SU-DHL-6 (cell line): ENCODE measurements around the gene ZSWIM8.

Source experiments
- H2AFZ ChIP-seq: fragments of 200-600 bp; sonication (generic); 2 replicates; pipeline ENCODE4 v1.6.1; 2014; ENCODE audit warnings: low read depth, mild to moderate bottlenecking, moderate library complexity, mixed read lengths, antibody characterized with exemption, low read length; ENCODE audit not compliant: severe bottlenecking
- H3F3A ChIP-seq: fragments of 200-600 bp; shearing (Covaris generic); 2 replicates; pipeline ENCODE4 v1.6.0; 2016; ENCODE audit warnings: antibody characterized with exemption, mild to moderate bottlenecking; ENCODE audit not compliant: insufficient read depth
- H3K27ac ChIP-seq: fragments of 200-600 bp; sonication (generic); 2 replicates; pipeline ENCODE4 v1.5.1; 2016; ENCODE audit warnings: low read depth, mild to moderate bottlenecking, low read length, moderate library complexity, mixed read lengths
- H3K27me3 ChIP-seq: fragments of 200-600 bp; sonication (generic), shearing (Covaris generic); 2 replicates; pipeline ENCODE4 v1.6.0; 2014; ENCODE audit warnings: mild to moderate bottlenecking, low read length
- H3K36me3 ChIP-seq: fragments of 200-600 bp; sonication (generic); 2 replicates; pipeline ENCODE4 v1.6.1; 2014; ENCODE audit warnings: mild to moderate bottlenecking, low read length, mixed read lengths
- H3K4me2 ChIP-seq: fragments of 300-600, 200-600 bp; shearing (Covaris generic), sonication (generic); 2 replicates; pipeline ENCODE4 v1.6.0; 2014; ENCODE audit warnings: low read length, low read depth, mild to moderate bottlenecking; ENCODE audit not compliant: poor library complexity, severe bottlenecking
- H3K4me3 ChIP-seq: fragments of 200-600 bp; sonication (generic); 2 replicates; pipeline ENCODE4 v1.5.1; 2014; ENCODE audit warnings: antibody characterized with exemption, low read length, mild to moderate bottlenecking, mixed read lengths; ENCODE audit not compliant: insufficient read depth, poor library complexity, severe bottlenecking
- H3K79me2 ChIP-seq: fragments of 200-600 bp; sonication (generic); 2 replicates; pipeline ENCODE4 v1.6.1; 2014; ENCODE audit warnings: mild to moderate bottlenecking, low read length, moderate library complexity; ENCODE audit not compliant: insufficient read depth
- H3K9ac ChIP-seq: fragments of 200-600 bp; sonication (generic); 2 replicates; pipeline ENCODE4 v1.7.0; 2014; ENCODE audit warnings: mild to moderate bottlenecking, low read length
- H3K9me2 ChIP-seq: fragments of 200-600 bp; sonication (generic); replicated peaks from 2 replicates; pipeline ENCODE4 v1.6.1; 2014; ENCODE audit warnings: low read length; ENCODE audit not compliant: insufficient read depth
- H3K9me3 ChIP-seq: fragments of 200-600 bp; sonication (generic); 2 replicates; pipeline ENCODE4 v1.6.1; 2014; ENCODE audit warnings: low read length, mixed read lengths; ENCODE audit not compliant: insufficient read depth
- H4K20me1 ChIP-seq: fragments of 200-600 bp; sonication (generic); 2 replicates; pipeline ENCODE4 v1.6.1; 2014; ENCODE audit warnings: low read depth, mild to moderate bottlenecking, antibody characterized with exemption, low read length, moderate library complexity, mixed read lengths
- EZH2phosphoT487 ChIP-seq: fragments of 200-600 bp; sonication (generic), shearing (Covaris generic); conservative IDR thresholded peaks from 2 replicates; pipeline ENCODE4 v1.6.1; 2018; ENCODE audit warnings: mild to moderate bottlenecking, antibody characterized with exemption, low read length, moderate library complexity, mixed read lengths
- TF ChIP-seq, protein P1 (sequence below): fragments of 200-600 bp; sonication (generic); IDR thresholded peaks from one replicate; pipeline ENCODE4 v1.5.1; 2017; ENCODE audit warnings: antibody characterized with exemption, mild to moderate bottlenecking, low read length, moderate library complexity; ENCODE audit not compliant: insufficient read depth, poor library complexity, severe bottlenecking

The ZSWIM8 gene

DNA sequence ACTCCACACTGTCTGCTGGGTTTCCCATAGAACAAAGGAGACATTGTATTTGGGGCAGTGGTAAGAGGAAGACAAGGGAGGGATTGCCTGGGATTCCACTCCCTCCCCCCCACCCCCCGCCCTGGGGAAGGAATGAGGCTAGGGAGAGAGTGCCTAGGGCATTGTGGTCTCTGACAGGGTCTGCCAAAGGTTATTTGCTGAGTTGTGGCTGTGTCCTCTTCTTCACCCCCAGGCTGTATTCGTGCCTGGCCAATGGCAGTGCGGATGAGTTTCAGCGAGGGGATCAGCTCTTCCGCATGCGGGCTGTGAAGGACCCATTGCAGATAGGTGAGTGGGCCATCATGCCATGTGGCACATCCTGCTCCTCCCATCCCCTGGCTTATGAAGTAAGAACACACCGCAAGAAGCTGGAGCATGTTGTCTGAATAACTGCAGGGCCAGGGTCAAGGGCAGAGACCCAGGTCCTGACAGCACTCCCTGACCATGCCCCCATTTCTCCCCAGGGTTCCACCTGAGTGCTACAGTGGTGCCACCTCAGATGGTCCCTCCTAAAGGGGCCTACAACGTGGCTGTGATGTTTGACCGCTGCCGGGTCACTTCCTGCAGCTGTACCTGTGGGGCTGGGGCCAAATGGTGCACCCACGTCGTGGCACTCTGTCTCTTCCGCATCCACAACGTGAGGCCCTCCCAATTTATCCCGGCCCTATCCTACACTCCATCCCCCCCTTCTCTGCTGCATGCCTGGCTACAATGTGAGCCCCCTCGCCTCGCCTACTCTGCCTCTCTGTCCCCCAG, 3.7 kb downstream of the ZSWIM8 start:
- peaks cover 5% of the 10 kb centered on the region; the same call in 1 of the 2 replicates for H3F3A ChIP-seq
- no peak overlapping the region for H2AFZ ChIP-seq
- H3K4me3 ChIP-seq, result no peak overlapping the region
- no peaks in the 10 kb centered on the region for H4K20me1 ChIP-seq
- H3K36me3 ChIP-seq, result no peaks in the 10 kb centered on the region
- H3K9me3 ChIP-seq, result no peaks in the 10 kb centered on the region
- H3K79me2 ChIP-seq, result peaks cover 22% of the 10 kb centered on the region
- H3K9me2 ChIP-seq, result no peaks in the 10 kb centered on the region
- no peaks in the 10 kb centered on the region for H3K27me3 ChIP-seq
- H3K27ac ChIP-seq, result no peak overlapping the region
- H3K9ac ChIP-seq, result no peak overlapping the region
- TF ChIP-seq, protein P1, sequence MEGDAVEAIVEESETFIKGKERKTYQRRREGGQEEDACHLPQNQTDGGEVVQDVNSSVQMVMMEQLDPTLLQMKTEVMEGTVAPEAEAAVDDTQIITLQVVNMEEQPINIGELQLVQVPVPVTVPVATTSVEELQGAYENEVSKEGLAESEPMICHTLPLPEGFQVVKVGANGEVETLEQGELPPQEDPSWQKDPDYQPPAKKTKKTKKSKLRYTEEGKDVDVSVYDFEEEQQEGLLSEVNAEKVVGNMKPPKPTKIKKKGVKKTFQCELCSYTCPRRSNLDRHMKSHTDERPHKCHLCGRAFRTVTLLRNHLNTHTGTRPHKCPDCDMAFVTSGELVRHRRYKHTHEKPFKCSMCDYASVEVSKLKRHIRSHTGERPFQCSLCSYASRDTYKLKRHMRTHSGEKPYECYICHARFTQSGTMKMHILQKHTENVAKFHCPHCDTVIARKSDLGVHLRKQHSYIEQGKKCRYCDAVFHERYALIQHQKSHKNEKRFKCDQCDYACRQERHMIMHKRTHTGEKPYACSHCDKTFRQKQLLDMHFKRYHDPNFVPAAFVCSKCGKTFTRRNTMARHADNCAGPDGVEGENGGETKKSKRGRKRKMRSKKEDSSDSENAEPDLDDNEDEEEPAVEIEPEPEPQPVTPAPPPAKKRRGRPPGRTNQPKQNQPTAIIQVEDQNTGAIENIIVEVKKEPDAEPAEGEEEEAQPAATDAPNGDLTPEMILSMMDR, result no peak
- TF ChIP-seq EZH2phosphoT487, result no peak
- H3K4me2 ChIP-seq, result no peak overlapping the region

DNA sequence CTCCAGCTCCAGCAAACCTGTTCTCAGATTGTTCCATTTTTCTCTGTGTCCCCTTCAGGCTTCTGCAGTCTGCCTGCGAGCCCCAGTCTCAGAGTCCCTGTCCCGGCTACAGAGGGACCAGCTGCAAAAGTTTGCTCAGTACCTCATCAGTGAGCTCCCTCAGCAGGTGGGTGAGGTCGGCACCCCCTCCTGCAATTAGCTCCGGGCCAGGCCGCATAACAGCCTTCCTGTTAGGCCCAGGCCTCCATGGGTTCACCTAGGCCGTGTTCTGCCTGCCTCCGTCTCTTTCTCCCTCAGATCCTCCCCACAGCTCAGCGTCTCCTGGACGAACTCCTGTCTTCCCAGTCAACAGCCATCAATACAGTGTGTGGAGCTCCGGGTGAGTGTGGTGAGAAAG, 4.3 kb downstream of the ZSWIM8 start:
- no peaks in the 10 kb centered on the region for H3K36me3 ChIP-seq
- no peaks in the 10 kb centered on the region for H3K27me3 ChIP-seq
- peaks cover 16% of the 10 kb centered on the region for H3K79me2 ChIP-seq
- TF ChIP-seq EZH2phosphoT487, result no peak
- TF ChIP-seq, protein P1, result no peak
- no peak overlapping the region for H2AFZ ChIP-seq
- no peak overlapping the region for H3K4me3 ChIP-seq
- H3F3A ChIP-seq, result peaks cover 4% of the 10 kb centered on the region; the same call in 1 of the 2 replicates
- no peaks in the 10 kb centered on the region for H3K9me2 ChIP-seq
- H3K9me3 ChIP-seq, result no peaks in the 10 kb centered on the region
- no peak overlapping the region for H3K4me2 ChIP-seq
- H4K20me1 ChIP-seq, result no peaks in the 10 kb centered on the region
- H3K9ac ChIP-seq, result no peak overlapping the region
- no peak overlapping the region for H3K27ac ChIP-seq

DNA sequence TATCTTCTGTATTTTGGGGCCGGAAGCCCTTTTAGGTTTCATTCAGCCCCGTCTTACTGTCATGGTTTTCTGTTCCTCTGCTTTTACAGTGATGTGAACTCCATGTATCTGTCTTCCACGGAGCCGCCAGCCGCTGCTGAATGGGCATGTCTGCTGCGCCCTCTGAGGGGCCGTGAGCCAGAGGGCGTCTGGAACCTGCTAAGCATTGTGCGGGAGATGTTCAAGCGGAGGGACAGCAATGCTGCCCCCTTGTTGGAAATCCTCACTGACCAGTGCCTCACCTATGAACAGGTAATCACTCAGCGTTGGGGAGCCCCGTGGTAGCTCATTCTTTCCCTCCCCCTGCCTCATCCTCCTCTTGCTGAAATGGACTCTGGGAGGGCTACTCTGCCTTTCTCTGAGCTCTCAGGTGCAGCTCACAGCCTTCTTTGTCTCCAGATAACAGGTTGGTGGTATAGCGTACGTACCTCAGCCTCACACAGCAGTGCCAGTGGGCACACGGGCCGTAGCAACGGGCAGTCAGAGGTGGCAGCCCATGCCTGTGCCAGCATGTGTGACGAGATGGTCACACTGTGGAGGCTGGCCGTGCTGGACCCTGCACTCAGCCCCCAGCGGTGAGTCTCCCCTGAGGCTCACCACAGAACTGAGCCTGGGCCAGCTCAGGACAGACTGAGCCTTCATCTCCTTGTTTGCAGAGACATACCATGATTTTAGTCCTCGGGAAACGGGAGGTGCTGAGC, 5.7 kb downstream of the ZSWIM8 start:
- no peaks in the 10 kb centered on the region for H3K36me3 ChIP-seq

More for the DNA sequence above, 5.7 kb downstream of the ZSWIM8 start:
- Histone ChIP-seq H3F3A (no peaks in the 10 kb centered on the region), H3K79me2 (peaks cover 12% of the 10 kb centered on the region), H4K20me1 (no peaks in the 10 kb centered on the region), H3K27ac (no peak overlapping the region), H2AFZ (no peak overlapping the region), H3K9ac (no peak overlapping the region), H3K9me3 (no peaks in the 10 kb centered on the region), H3K4me2 (no peak overlapping the region), H3K9me2 (no peaks in the 10 kb centered on the region), H3K27me3 (no peaks in the 10 kb centered on the region), H3K4me3 (no peak overlapping the region)
- TF ChIP-seq, protein P1, result no peak
- no peak for TF ChIP-seq EZH2phosphoT487
